GM13976 (cell line): ENCODE measurements around the gene PRPSAP2.
A peak's percentile ranks its signal among the peaks of the same experiment; 100 is the strongest.

ENCODE experiments used
- DNase-seq: peaks from one replicate; pipeline ENCODE4 v3.0.0; 2012; ENCODE audit warnings: low spot score
- CTCF ChIP-seq: IDR thresholded peaks from 2 replicates; pipeline ENCODE4 v1.5.1; 2012; ENCODE audit warnings: borderline replicate concordance, mild to moderate bottlenecking; ENCODE audit not compliant: insufficient read depth; ENCODE audit errors: extremely low read depth, missing control alignments, control extremely low read depth
- in situ Hi-C: fragments of 300-500 bp; cut with MboI; formaldehyde crosslinking; loops from one replicate; pipeline ENCODE4 v1.12.0; 2022; ENCODE audit warnings: low sequenced_read_pairs, mixed read lengths, inconsistent platforms; ENCODE audit not compliant: unreplicated experiment

PRPSAP2 gene

GRCh38 chr17:18960803-18961511 is 103.0 kb downstream of the PRPSAP2 start:
- in situ Hi-C loops = no loop called here
- peak; percentile 93 for DNase-seq
- TF ChIP-seq CTCF = peak; percentile 86

GRCh38 chr17:18961634-18962493 is 103.9 kb downstream of the PRPSAP2 start:
- DNase-seq = peak; percentile 82
- TF ChIP-seq CTCF = no peak
- in situ Hi-C loops = no loop called here

- no peak for DNase-seq
- in situ Hi-C loops = no loop called here
- TF ChIP-seq CTCF = no peak
Measured at GRCh38 chr17:18962494-18962815, 104.5 kb downstream of the PRPSAP2 start.

GRCh38 chr17:18963126-18964017 is 105.4 kb downstream of the PRPSAP2 start:
- in situ Hi-C loops = no loop called here
- TF ChIP-seq CTCF = no peak
- no peak for DNase-seq

GRCh38 chr17:18964018-18964351 is 106.1 kb downstream of the PRPSAP2 start:
- in situ Hi-C loops = no loop called here
- TF ChIP-seq CTCF = no peak

GRCh38 chr17:18964550-18964949 is 106.6 kb downstream of the PRPSAP2 start:
- in situ Hi-C loops = no loop called here
- no peak for DNase-seq
- no peak for TF ChIP-seq CTCF

More at GRCh38 chr17:18964018-18964351, 106.1 kb downstream of the PRPSAP2 start:
- no peak for DNase-seq
